GM23338 (cell line): ENCODE measurements around the gene VEZT. TPM values are rescaled to one million over a fixed set of nuclear protein-coding genes. Genes with fewer than 3 reads are reported as not detected.

Experiments used
- ATAC-seq: fragments of 200-7000 bp; cut with Tn5 transposase; 3 replicates; pipeline ENCODE4 v1.9.1; 2020
- DNase-seq: peaks from one replicate; pipeline ENCODE4 v3.0.0-alpha.2; 2015; ENCODE audit warnings: low spot score
- H2AFZ ChIP-seq: fragments of 200-600 bp; sonication (generic); 2 replicates; pipeline ENCODE4 v1.8.0; 2016; ENCODE audit warnings: antibody characterized with exemption, mild to moderate bottlenecking, moderate library complexity
- H3F3A ChIP-seq: fragments of 200-600 bp; sonication (generic); replicated peaks from 2 replicates; pipeline ENCODE4 v1.8.0; 2017; ENCODE audit warnings: antibody characterized with exemption, mixed run types, low read depth
- H3K27ac ChIP-seq: fragments of 200-600 bp; sonication (generic); 2 replicates; pipeline ENCODE4 v1.6.1; 2016; ENCODE audit warnings: low read depth
- H3K27me3 ChIP-seq: fragments of 200-600 bp; sonication (generic); 2 replicates; pipeline ENCODE4 v1.8.0; 2016; ENCODE audit warnings: mild to moderate bottlenecking, mixed run types, moderate library complexity; ENCODE audit not compliant: insufficient read depth
- H3K36me3 ChIP-seq: fragments of 200-600 bp; sonication (generic); 2 replicates; pipeline ENCODE4 v1.8.0; 2016; ENCODE audit warnings: mild to moderate bottlenecking; ENCODE audit not compliant: insufficient read depth
- H3K4me1 ChIP-seq: fragments of 200-600 bp; sonication (generic); 2 replicates; pipeline ENCODE4 v1.8.0; 2016; ENCODE audit warnings: mild to moderate bottlenecking, moderate library complexity; ENCODE audit not compliant: insufficient read depth
- H3K4me2 ChIP-seq: fragments of 200-600 bp; sonication (generic); 2 replicates; pipeline ENCODE4 v1.7.1; 2017; ENCODE audit warnings: mixed run types
- H3K4me3 ChIP-seq: fragments of 200-600 bp; sonication (generic); 2 replicates; pipeline ENCODE4 v1.6.1; 2016; ENCODE audit warnings: mixed run types
- H3K79me2 ChIP-seq: fragments of 200-600 bp; sonication (generic); replicated peaks from 2 replicates; pipeline ENCODE4 v1.8.0; 2017; ENCODE audit warnings: mild to moderate bottlenecking; ENCODE audit not compliant: insufficient read depth
- H3K9me2 ChIP-seq: fragments of 200-600 bp; sonication (generic); 2 replicates; pipeline ENCODE4 v1.8.0; 2017; ENCODE audit not compliant: insufficient read depth
- H4K20me1 ChIP-seq: fragments of 200-600 bp; sonication (generic); replicated peaks from 2 replicates; pipeline ENCODE4 v1.8.0; 2017; ENCODE audit warnings: mild to moderate bottlenecking; ENCODE audit not compliant: insufficient read depth
- H3K27ac Mint-ChIP-seq: 2 replicates; pipeline ENCODE4 v1.8.0; 2020; ENCODE audit warnings: inconsistent platforms, mild to moderate bottlenecking, moderate library complexity, mixed read lengths
- H3K27me3 Mint-ChIP-seq: 3 replicates; pipeline ENCODE4 v1.8.0; 2022; ENCODE audit warnings: low read depth, mild to moderate bottlenecking, moderate library complexity, mixed read lengths, inconsistent platforms; ENCODE audit not compliant: insufficient read depth, poor library complexity
- H3K36me3 Mint-ChIP-seq: 3 replicates; pipeline ENCODE4 v1.8.0; 2021; ENCODE audit warnings: low read depth, mild to moderate bottlenecking, inconsistent platforms, moderate library complexity, mixed read lengths
- H3K4me1 Mint-ChIP-seq: 3 replicates; pipeline ENCODE4 v1.8.0; 2020; ENCODE audit warnings: mild to moderate bottlenecking, inconsistent platforms, mixed read lengths
- H3K4me3 Mint-ChIP-seq: 3 replicates; pipeline ENCODE4 v1.8.0; 2021; ENCODE audit warnings: moderate library complexity, mild to moderate bottlenecking, inconsistent platforms, mixed read lengths
- H3K9me3 Mint-ChIP-seq: 3 replicates; pipeline ENCODE4 v1.8.0; 2020; ENCODE audit warnings: moderate library complexity, mild to moderate bottlenecking, inconsistent platforms, mixed read lengths
- CREB1 ChIP-seq: fragments of 250-450 bp; sonication (Bioruptor Pico); IDR thresholded peaks from 2 replicates; pipeline ENCODE4 v1.5.0; 2020; ENCODE audit warnings: low read depth, mild to moderate bottlenecking, moderate library complexity
- EZH2 ChIP-seq: fragments of 200-600 bp; sonication (generic); IDR thresholded peaks from one replicate; pipeline ENCODE4 v1.8.0; 2017; ENCODE audit warnings: antibody characterized with exemption, mild to moderate bottlenecking, low read depth; ENCODE audit not compliant: unreplicated experiment
- EZH2phosphoT487 ChIP-seq: fragments of 200-600 bp; sonication (generic); IDR thresholded peaks from one replicate; pipeline ENCODE4 v1.8.1; 2018; ENCODE audit warnings: antibody characterized with exemption; ENCODE audit not compliant: unreplicated experiment
- JUNB ChIP-seq: IDR thresholded peaks from one replicate; pipeline ENCODE4 v1.6.1; 2016; ENCODE audit warnings: antibody characterized with exemption; ENCODE audit not compliant: unreplicated experiment
- NANOG ChIP-seq: IDR thresholded peaks from 2 replicates; pipeline ENCODE4 v1.6.1; 2016; ENCODE audit warnings: antibody characterized with exemption, borderline replicate concordance
- POLR2AphosphoS5 ChIP-seq: IDR thresholded peaks from 2 replicates; pipeline ENCODE4 v1.6.1; 2016; ENCODE audit warnings: antibody characterized with exemption, low read depth
- STAT1 ChIP-seq: IDR thresholded peaks from one replicate; pipeline ENCODE4 v1.6.1; 2016; ENCODE audit warnings: antibody characterized with exemption; ENCODE audit not compliant: unreplicated experiment
- ZNF114 ChIP-seq: fragments of 250-450 bp; sonication (Bioruptor Pico); IDR thresholded peaks from 2 replicates; pipeline ENCODE4 v1.5.0; 2020; ENCODE audit warnings: mild to moderate bottlenecking, moderate library complexity
- ZNF331 ChIP-seq: fragments of 250-450 bp; sonication (Bioruptor Pico); IDR thresholded peaks from 2 replicates; pipeline ENCODE4 v1.5.0; 2020; ENCODE audit warnings: low read depth, mild to moderate bottlenecking, moderate library complexity
- polyA plus RNA-seq: library from polyadenylated mRNA; unstranded; fragments of >200 nt; fragmentation: Nextera tagmentation; extraction: Ambion mirVana; gene quantifications from 2 replicates; pipeline ENCODE4 v1.2.1, GENCODE V29; 2016
- total RNA-seq: library from RNA; depleted of rRNA; stranded (reverse); fragments of >200 nt; shearing (Covaris generic); gene quantifications from 2 replicates; pipeline ENCODE4 v1.2.3, GENCODE V29; 2014
- TF ChIP-seq, protein P1 (sequence below): IDR thresholded peaks from 2 replicates; pipeline ENCODE4 v1.6.1; 2016; ENCODE audit warnings: antibody characterized with exemption
- TF ChIP-seq, protein P2 (sequence below): IDR thresholded peaks from one replicate; pipeline ENCODE4 v1.6.1; 2018; ENCODE audit warnings: antibody characterized with exemption; ENCODE audit not compliant: unreplicated experiment
- TF ChIP-seq, protein P3 (sequence below): fragments of 250-450 bp; sonication (Bioruptor Pico); IDR thresholded peaks from 2 replicates; pipeline ENCODE4 v1.5.0; 2020; ENCODE audit warnings: mild to moderate bottlenecking, moderate library complexity
- TF ChIP-seq, protein P4 (sequence below), 2 experiments: fragments of 200-600 bp in 1 of 2; sonication (generic) in 1 of 2; conservative IDR thresholded peaks; 2 replicates each; pipeline versions ENCODE4 v1.5.1 to v1.6.1; 2016 to 2017; ENCODE audit warnings: antibody characterized with exemption in 2 of 2, low read depth in 2 of 2, mild to moderate bottlenecking in 2 of 2, moderate library complexity in 1 of 2

The VEZT gene
- total and polyA plus RNA-seq, 2 experiments from 2014 or later, result 34.2 to 51.5 TPM

DNA sequence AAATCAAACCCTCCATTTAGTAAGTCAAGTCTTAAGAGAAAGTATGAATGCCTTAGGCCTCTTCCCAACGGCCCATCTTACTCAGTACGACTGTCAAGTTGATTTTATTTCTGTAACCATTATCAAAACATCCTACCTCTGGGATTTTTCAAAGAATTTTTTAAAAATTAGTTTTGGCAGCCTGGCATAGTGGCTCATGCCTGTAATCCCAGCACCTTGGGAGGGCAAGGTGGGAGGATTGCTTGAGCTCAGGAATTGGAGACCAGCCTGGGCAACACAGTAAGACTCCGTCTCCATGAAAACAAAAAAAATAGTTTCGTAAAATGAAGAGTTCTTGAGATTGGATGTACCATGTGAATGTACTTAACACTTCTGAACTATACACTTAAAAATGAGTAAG lies 4.5 kb upstream of the VEZT start:
- Histone ChIP-seq H3K27ac (no peak overlapping the region), H2AFZ (no peak overlapping the region), H3K9me2 (no peaks in the 10 kb centered on the region), H3K27me3 (no peaks in the 10 kb centered on the region), H3K4me2 (no peak overlapping the region), H3K4me1 (peaks cover 55% of the 10 kb centered on the region), H4K20me1 (no peaks in the 10 kb centered on the region), H3F3A (no peaks in the 10 kb centered on the region), H3K36me3 (no peaks in the 10 kb centered on the region), H3K79me2 (peaks cover 87% of the 10 kb centered on the region), H3K4me3 (no peak overlapping the region)
- no peak overlapping the region for H3K27ac Mint-ChIP-seq
- H3K36me3 Mint-ChIP-seq, result peaks cover 23% of the 10 kb centered on the region
- H3K27me3 Mint-ChIP-seq, result peaks cover 6% of the 10 kb centered on the region
- DNase-seq (no peak), ATAC-seq (no peak)
- TF ChIP-seq EZH2phosphoT487, result no peak
- TF ChIP-seq EZH2, result no peak
- TF ChIP-seq POLR2AphosphoS5, result no peak
- TF ChIP-seq, protein P1, sequence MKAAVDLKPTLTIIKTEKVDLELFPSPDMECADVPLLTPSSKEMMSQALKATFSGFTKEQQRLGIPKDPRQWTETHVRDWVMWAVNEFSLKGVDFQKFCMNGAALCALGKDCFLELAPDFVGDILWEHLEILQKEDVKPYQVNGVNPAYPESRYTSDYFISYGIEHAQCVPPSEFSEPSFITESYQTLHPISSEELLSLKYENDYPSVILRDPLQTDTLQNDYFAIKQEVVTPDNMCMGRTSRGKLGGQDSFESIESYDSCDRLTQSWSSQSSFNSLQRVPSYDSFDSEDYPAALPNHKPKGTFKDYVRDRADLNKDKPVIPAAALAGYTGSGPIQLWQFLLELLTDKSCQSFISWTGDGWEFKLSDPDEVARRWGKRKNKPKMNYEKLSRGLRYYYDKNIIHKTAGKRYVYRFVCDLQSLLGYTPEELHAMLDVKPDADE, result no peak
- TF ChIP-seq CREB1, result no peak
- no peak for TF ChIP-seq STAT1
- TF ChIP-seq JUNB, result no peak
- TF ChIP-seq, protein P2, sequence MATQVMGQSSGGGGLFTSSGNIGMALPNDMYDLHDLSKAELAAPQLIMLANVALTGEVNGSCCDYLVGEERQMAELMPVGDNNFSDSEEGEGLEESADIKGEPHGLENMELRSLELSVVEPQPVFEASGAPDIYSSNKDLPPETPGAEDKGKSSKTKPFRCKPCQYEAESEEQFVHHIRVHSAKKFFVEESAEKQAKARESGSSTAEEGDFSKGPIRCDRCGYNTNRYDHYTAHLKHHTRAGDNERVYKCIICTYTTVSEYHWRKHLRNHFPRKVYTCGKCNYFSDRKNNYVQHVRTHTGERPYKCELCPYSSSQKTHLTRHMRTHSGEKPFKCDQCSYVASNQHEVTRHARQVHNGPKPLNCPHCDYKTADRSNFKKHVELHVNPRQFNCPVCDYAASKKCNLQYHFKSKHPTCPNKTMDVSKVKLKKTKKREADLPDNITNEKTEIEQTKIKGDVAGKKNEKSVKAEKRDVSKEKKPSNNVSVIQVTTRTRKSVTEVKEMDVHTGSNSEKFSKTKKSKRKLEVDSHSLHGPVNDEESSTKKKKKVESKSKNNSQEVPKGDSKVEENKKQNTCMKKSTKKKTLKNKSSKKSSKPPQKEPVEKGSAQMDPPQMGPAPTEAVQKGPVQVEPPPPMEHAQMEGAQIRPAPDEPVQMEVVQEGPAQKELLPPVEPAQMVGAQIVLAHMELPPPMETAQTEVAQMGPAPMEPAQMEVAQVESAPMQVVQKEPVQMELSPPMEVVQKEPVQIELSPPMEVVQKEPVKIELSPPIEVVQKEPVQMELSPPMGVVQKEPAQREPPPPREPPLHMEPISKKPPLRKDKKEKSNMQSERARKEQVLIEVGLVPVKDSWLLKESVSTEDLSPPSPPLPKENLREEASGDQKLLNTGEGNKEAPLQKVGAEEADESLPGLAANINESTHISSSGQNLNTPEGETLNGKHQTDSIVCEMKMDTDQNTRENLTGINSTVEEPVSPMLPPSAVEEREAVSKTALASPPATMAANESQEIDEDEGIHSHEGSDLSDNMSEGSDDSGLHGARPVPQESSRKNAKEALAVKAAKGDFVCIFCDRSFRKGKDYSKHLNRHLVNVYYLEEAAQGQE, result no peak
- no peak for TF ChIP-seq ZNF331 (CRISPR knock-in tag)
- TF ChIP-seq NANOG, result no peak
- no peak for TF ChIP-seq ZNF114 (CRISPR knock-in tag)
- TF ChIP-seq, protein P3, sequence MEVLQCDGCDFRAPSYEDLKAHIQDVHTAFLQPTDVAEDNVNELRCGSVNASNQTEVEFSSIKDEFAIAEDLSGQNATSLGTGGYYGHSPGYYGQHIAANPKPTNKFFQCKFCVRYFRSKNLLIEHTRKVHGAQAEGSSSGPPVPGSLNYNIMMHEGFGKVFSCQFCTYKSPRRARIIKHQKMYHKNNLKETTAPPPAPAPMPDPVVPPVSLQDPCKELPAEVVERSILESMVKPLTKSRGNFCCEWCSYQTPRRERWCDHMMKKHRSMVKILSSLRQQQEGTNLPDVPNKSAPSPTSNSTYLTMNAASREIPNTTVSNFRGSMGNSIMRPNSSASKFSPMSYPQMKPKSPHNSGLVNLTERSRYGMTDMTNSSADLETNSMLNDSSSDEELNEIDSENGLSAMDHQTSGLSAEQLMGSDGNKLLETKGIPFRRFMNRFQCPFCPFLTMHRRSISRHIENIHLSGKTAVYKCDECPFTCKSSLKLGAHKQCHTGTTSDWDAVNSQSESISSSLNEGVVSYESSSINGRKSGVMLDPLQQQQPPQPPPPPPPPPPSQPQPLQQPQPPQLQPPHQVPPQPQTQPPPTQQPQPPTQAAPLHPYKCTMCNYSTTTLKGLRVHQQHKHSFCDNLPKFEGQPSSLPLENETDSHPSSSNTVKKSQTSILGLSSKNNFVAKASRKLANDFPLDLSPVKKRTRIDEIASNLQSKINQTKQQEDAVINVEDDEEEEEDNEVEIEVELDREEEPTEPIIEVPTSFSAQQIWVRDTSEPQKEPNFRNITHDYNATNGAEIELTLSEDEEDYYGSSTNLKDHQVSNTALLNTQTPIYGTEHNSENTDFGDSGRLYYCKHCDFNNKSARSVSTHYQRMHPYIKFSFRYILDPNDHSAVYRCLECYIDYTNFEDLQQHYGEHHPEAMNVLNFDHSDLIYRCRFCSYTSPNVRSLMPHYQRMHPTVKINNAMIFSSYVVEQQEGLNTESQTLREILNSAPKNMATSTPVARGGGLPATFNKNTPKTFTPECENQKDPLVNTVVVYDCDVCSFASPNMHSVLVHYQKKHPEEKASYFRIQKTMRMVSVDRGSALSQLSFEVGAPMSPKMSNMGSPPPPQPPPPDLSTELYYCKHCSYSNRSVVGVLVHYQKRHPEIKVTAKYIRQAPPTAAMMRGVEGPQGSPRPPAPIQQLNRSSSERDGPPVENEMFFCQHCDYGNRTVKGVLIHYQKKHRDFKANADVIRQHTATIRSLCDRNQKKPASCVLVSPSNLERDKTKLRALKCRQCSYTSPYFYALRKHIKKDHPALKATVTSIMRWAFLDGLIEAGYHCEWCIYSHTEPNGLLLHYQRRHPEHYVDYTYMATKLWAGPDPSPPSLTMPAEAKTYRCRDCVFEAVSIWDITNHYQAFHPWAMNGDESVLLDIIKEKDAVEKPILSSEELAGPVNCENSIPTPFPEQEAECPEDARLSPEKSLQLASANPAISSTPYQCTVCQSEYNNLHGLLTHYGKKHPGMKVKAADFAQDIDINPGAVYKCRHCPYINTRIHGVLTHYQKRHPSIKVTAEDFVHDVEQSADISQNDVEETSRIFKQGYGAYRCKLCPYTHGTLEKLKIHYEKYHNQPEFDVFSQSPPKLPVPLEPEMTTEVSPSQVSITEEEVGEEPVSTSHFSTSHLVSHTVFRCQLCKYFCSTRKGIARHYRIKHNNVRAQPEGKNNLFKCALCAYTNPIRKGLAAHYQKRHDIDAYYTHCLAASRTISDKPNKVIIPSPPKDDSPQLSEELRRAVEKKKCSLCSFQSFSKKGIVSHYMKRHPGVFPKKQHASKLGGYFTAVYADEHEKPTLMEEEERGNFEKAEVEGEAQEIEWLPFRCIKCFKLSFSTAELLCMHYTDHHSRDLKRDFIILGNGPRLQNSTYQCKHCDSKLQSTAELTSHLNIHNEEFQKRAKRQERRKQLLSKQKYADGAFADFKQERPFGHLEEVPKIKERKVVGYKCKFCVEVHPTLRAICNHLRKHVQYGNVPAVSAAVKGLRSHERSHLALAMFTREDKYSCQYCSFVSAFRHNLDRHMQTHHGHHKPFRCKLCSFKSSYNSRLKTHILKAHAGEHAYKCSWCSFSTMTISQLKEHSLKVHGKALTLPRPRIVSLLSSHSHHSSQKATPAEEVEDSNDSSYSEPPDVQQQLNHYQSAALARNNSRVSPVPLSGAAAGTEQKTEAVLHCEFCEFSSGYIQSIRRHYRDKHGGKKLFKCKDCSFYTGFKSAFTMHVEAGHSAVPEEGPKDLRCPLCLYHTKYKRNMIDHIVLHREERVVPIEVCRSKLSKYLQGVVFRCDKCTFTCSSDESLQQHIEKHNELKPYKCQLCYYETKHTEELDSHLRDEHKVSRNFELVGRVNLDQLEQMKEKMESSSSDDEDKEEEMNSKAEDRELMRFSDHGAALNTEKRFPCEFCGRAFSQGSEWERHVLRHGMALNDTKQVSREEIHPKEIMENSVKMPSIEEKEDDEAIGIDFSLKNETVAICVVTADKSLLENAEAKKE (CRISPR knock-in tag), result no peak
- TF ChIP-seq, protein P4, sequence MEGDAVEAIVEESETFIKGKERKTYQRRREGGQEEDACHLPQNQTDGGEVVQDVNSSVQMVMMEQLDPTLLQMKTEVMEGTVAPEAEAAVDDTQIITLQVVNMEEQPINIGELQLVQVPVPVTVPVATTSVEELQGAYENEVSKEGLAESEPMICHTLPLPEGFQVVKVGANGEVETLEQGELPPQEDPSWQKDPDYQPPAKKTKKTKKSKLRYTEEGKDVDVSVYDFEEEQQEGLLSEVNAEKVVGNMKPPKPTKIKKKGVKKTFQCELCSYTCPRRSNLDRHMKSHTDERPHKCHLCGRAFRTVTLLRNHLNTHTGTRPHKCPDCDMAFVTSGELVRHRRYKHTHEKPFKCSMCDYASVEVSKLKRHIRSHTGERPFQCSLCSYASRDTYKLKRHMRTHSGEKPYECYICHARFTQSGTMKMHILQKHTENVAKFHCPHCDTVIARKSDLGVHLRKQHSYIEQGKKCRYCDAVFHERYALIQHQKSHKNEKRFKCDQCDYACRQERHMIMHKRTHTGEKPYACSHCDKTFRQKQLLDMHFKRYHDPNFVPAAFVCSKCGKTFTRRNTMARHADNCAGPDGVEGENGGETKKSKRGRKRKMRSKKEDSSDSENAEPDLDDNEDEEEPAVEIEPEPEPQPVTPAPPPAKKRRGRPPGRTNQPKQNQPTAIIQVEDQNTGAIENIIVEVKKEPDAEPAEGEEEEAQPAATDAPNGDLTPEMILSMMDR (conservative IDR thresholded peaks at IDR 0.05; ENCODE audit: low read depth in 2 of 2), result no peak
- no peaks in the 10 kb centered on the region for H3K9me3 Mint-ChIP-seq
- no peak overlapping the region for H3K4me3 Mint-ChIP-seq
- H3K4me1 Mint-ChIP-seq, result peaks cover 55% of the 10 kb centered on the region
